22Rv1 (cell line): ENCODE data around the gene LGALS8.

Experiments used
- CTCF ChIP-seq: fragments of 450-650 bp; IDR thresholded peaks from 2 replicates; pipeline ENCODE4 v1.5.1; 2017; ENCODE audit warnings: mild to moderate bottlenecking
- ZFX ChIP-seq: fragments of 450-650 bp; IDR thresholded peaks from 2 replicates; pipeline ENCODE4 v1.6.1; 2017; ENCODE audit warnings: antibody characterized with exemption, borderline replicate concordance

GRCh38 chr1:236494082-236494481 is 29.7 kb upstream of the LGALS8 start:
- no peak for TF ChIP-seq CTCF
- no peak for TF ChIP-seq ZFX
